ENCODE data around the gene MTHFD1L.

GRCh38 chr6:151070631-151071051, 205.1 kb downstream of the MTHFD1L start:
- TF ChIP-seq CTCF (IDR thresholded peaks at IDR 0.05 in 4 of 5, conservative IDR thresholded peaks at IDR 0.05 in 1 of 5) (no peak), POLR2A (IDR thresholded peaks at IDR 0.05) (no peak)
